Peyer's patch (tissue), 4 donors: ENCODE results near the gene MAGI2.

Source experiments
- POLR2A ChIP-seq, 2 donors: fragments of 450-650 bp; IDR thresholded peaks; one replicate each; pipeline ENCODE4 v1.5.1; 2017; ENCODE audit warnings: antibody characterized with exemption in 2 of 2, mild to moderate bottlenecking in 2 of 2, moderate library complexity in 2 of 2
- TF ChIP-seq, protein P1 (sequence below), 6 experiments: fragments of 450-650 bp in 4 of 6; fragments of 200-600 bp in 2 of 6; sonication (generic) in 1 of 6; IDR thresholded peaks; one replicate each; pipeline ENCODE4 v1.5.1; 2017 to 2019; ENCODE audit warnings: antibody characterized with exemption in 6 of 6, mild to moderate bottlenecking in 3 of 6, moderate library complexity in 1 of 6

DNA sequence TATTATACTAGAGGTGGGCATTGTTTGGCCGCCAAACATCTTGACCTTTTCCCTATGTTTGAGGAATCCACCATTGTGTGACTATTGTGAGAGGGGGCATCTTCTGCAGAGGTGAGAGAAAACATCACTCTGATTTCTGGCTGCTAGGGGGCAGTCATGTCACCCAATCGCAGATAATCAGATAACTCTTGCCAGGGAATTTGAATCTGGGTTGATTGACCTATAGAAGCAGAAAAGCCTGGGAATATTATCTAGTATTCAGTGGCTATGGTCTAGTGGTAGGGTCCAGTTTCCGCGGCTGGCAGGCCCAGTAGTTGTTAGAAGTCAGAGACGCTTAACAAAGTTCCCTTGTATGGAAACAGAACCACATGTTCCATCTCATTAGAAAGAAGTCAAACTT lies 846.4 kb downstream of the MAGI2 start:
- TF ChIP-seq, protein P1, sequence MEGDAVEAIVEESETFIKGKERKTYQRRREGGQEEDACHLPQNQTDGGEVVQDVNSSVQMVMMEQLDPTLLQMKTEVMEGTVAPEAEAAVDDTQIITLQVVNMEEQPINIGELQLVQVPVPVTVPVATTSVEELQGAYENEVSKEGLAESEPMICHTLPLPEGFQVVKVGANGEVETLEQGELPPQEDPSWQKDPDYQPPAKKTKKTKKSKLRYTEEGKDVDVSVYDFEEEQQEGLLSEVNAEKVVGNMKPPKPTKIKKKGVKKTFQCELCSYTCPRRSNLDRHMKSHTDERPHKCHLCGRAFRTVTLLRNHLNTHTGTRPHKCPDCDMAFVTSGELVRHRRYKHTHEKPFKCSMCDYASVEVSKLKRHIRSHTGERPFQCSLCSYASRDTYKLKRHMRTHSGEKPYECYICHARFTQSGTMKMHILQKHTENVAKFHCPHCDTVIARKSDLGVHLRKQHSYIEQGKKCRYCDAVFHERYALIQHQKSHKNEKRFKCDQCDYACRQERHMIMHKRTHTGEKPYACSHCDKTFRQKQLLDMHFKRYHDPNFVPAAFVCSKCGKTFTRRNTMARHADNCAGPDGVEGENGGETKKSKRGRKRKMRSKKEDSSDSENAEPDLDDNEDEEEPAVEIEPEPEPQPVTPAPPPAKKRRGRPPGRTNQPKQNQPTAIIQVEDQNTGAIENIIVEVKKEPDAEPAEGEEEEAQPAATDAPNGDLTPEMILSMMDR (IDR thresholded peaks at IDR 0.05): no peak
- TF ChIP-seq POLR2A (IDR thresholded peaks at IDR 0.05): no peak
